ENCODE measurements around the gene MAPKBP1. TPM values are rescaled to one million over a fixed set of nuclear protein-coding genes. Genes with fewer than 3 reads are reported as not detected.

MAPKBP1 gene
- total RNA-seq, 1 experiment from 2014 or later = 13.7 TPM

DNA sequence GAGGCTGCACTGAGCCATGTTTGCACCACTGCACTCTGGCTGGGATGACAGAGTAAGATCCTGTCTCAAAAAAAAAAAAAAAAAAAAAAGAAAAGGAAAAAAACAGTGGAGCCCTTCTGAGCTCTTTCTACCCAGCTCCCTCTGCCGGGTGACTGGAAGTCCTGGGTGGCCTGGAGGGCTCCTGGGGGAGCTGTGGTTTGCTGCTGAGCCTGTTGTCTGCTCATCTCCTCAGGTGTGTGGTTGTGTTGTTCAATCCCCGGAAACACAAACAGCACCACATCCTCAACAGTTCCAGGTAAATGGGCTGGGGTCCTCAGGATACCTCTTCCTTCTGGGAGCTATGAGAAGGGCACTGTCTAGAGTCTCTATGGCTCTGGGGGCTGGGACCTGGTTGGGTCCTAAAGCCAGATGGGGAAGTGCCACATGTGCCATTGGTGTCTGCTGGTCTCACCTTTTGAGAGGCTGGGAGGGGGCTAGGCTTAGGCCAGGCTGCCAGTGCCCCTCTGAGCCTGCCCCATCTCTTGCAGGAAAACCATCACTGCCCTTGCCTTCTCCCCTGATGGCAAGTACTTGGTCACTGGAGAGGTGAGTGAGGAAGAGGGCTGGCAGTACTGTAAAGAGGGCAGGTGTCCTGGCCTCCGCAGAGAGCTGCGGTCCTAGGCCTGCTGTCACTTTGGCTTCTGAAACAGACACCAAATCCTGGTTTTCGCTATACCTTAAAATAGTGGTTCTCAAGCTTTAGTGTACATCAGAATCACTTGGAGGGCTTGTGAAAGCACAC is 36.6 kb downstream of the MAPKBP1 start:
- no peaks in the 10 kb centered on the region for H4K20me1 ChIP-seq (ENCODE audit: control insufficient read depth, insufficient read depth, insufficient read length)
- no peak overlapping the region for H3K18ac ChIP-seq (ENCODE audit: insufficient read length, low read depth, low read length)
- no peak overlapping the region for H3K23ac ChIP-seq (ENCODE audit: insufficient read length, low read depth, low read length)
- no peak overlapping the region for H4K5ac ChIP-seq (ENCODE audit: insufficient read length, low read depth, low read length)
- no peak overlapping the region for H2AFZ ChIP-seq (ENCODE audit: low read length)
- no peaks in the 10 kb centered on the region; a peak in 1 of 5 replicates for H3K9me3 Mint-ChIP-seq
- no peak overlapping the region for H2BK20ac ChIP-seq (ENCODE audit: low read depth, low read length, poor library complexity, severe bottlenecking)
- H3K4me3 Mint-ChIP-seq = no peak overlapping the region
- no peak overlapping the region for H2BK12ac ChIP-seq (ENCODE audit: insufficient read length, low read depth, low read length)
- no peak overlapping the region for H2BK120ac ChIP-seq (ENCODE audit: low read depth, low read length, poor library complexity, severe bottlenecking)
- H3K4me1 Mint-ChIP-seq = peaks cover 5 to 14% of the 10 kb centered on the region in 2 experiments
- no peaks in the 10 kb centered on the region for H3K4me1 ChIP-seq (ENCODE audit: insufficient read depth, low read length)
- no peak overlapping the region for H3K9ac ChIP-seq (ENCODE audit: extremely low read depth, insufficient read length, low read length)
- H3K14ac ChIP-seq (ENCODE audit: insufficient read depth, low read length) = no peak overlapping the region
- H3K23me2 ChIP-seq (ENCODE audit: insufficient read length, low read depth, low read length, poor library complexity, severe bottlenecking) = no peaks in the 10 kb centered on the region
- H3K79me1 ChIP-seq (ENCODE audit: insufficient read depth, low read depth, low read length, poor library complexity, severe bottlenecking) = no peaks in the 10 kb centered on the region
- H3K4ac ChIP-seq (ENCODE audit: low read depth, low read length) = no peak overlapping the region
- WGBS (ENCODE audit: extremely low coverage, insufficient read length, low lambda C conversion rate) = no CpG with 5 or more reads among the region's 5 CpGs
- TF ChIP-seq, protein P1, sequence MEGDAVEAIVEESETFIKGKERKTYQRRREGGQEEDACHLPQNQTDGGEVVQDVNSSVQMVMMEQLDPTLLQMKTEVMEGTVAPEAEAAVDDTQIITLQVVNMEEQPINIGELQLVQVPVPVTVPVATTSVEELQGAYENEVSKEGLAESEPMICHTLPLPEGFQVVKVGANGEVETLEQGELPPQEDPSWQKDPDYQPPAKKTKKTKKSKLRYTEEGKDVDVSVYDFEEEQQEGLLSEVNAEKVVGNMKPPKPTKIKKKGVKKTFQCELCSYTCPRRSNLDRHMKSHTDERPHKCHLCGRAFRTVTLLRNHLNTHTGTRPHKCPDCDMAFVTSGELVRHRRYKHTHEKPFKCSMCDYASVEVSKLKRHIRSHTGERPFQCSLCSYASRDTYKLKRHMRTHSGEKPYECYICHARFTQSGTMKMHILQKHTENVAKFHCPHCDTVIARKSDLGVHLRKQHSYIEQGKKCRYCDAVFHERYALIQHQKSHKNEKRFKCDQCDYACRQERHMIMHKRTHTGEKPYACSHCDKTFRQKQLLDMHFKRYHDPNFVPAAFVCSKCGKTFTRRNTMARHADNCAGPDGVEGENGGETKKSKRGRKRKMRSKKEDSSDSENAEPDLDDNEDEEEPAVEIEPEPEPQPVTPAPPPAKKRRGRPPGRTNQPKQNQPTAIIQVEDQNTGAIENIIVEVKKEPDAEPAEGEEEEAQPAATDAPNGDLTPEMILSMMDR (conservative IDR thresholded peaks at IDR 0.05) = no peak
- no peak overlapping the region for H2BK5ac ChIP-seq (ENCODE audit: insufficient read length, low read length)
- H3K27ac Mint-ChIP-seq = no peak overlapping the region; a peak in 2 of 7 replicates
- H3K9me3 ChIP-seq (ENCODE audit: control insufficient read depth, low read depth, low read length) = no peaks in the 10 kb centered on the region
- H3K79me2 ChIP-seq (ENCODE audit: insufficient read depth, low read length) = no peaks in the 10 kb centered on the region
- no peak overlapping the region for H3T11ph ChIP-seq (ENCODE audit: low read length)
- no peak overlapping the region for H4K91ac ChIP-seq (ENCODE audit: insufficient read length, low read depth, low read length)
- no peaks in the 10 kb centered on the region for H3K27me3 ChIP-seq (ENCODE audit: insufficient read depth, low read length)
- no peak overlapping the region for H4K8ac ChIP-seq (replicated peaks; ENCODE audit: insufficient read length, low read depth, low read length)
- no peak overlapping the region for H3K4me2 ChIP-seq (ENCODE audit: insufficient read depth, insufficient read length, low read length)
- no peaks in the 10 kb centered on the region; a peak in 1 of 7 replicates for H3K36me3 Mint-ChIP-seq (ENCODE audit: insufficient read depth in 1 of 3, low read depth in 3 of 3)
- H2BK15ac ChIP-seq (ENCODE audit: low read depth, low read length) = no peak overlapping the region
- no peaks in the 10 kb centered on the region for H3K27me3 Mint-ChIP-seq (ENCODE audit: low read depth)
- DNase-seq = no peak
- H2AK5ac ChIP-seq (ENCODE audit: insufficient read length, low read length) = no peak overlapping the region
- H3K56ac ChIP-seq (ENCODE audit: insufficient read length, low read depth, low read length) = no peak overlapping the region
- H3K27ac ChIP-seq (ENCODE audit: insufficient read length, low read depth, low read length) = no peak overlapping the region
